IMR-90 (cell line): ENCODE results near the gene NUP210L. TPM values are rescaled to one million over a fixed set of nuclear protein-coding genes. Genes with fewer than 3 reads are reported as not detected.

Experiments
- ATAC-seq: fragments of 200-7000 bp; cut with Tn5 transposase; 2 replicates; pipeline ENCODE4 v1.9.1; 2020; ENCODE audit warnings: low read depth, mild to moderate bottlenecking, moderate library complexity
- BruUV-seq: library from RNA; stranded (reverse); fragments of 400-500 nt; replicated peaks from 2 replicates; lab custom pipeline; 2021; lab: Mats Ljungman, UMichigan
- CTCF ChIA-PET: fragments of 300-600 bp; formaldehyde crosslinking; extraction: SDS; loops from one replicate; lab custom pipeline; 2021; ENCODE audit warnings: antibody characterized with exemption; lab: Yijun Ruan, JAX
- POLR2A ChIA-PET: fragments of 300-600 bp; sonication (Branson Sonifier 250); formaldehyde crosslinking; loops from one replicate; lab custom pipeline; 2022; ENCODE audit warnings: antibody characterized with exemption; ENCODE audit not compliant: unreplicated experiment; lab: Charles Lee
- DNase-seq: peaks from one replicate; pipeline ENCODE4 v3.0.0; 2013
- H2AFZ ChIP-seq: replicated peaks from 2 replicates; pipeline ENCODE3; 2013; ENCODE audit warnings: low read length, mild to moderate bottlenecking; ENCODE audit not compliant: poor library complexity
- H2AK5ac ChIP-seq: 2 replicates; pipeline ENCODE4 v1.6.1; 2013; ENCODE audit warnings: low read depth, low read length, inconsistent platforms
- H2AK9ac ChIP-seq: replicated peaks from 2 replicates; pipeline ENCODE3; 2013; ENCODE audit warnings: mild to moderate bottlenecking, low read depth, low read length, moderate library complexity; ENCODE audit not compliant: poor library complexity
- H2BK120ac ChIP-seq: 2 replicates; pipeline ENCODE4 v1.6.1; 2013; ENCODE audit warnings: low read depth, low read length, inconsistent platforms
- H2BK15ac ChIP-seq: 3 replicates; pipeline ENCODE4 v1.6.1; 2013; ENCODE audit warnings: low read depth, low read length, inconsistent platforms
- H2BK20ac ChIP-seq: 2 replicates; pipeline ENCODE4 v1.6.1; 2013; ENCODE audit warnings: low read depth, mild to moderate bottlenecking, inconsistent platforms, low read length, moderate library complexity
- H2BK5ac ChIP-seq: 2 replicates; pipeline ENCODE4 v1.6.1; 2013; ENCODE audit warnings: mild to moderate bottlenecking, low read depth, low read length, inconsistent platforms; ENCODE audit not compliant: poor library complexity, severe bottlenecking
- H3K14ac ChIP-seq: replicated peaks from 2 replicates; pipeline ENCODE4 v1.6.1; 2013; ENCODE audit warnings: low read depth, low read length, inconsistent platforms
- H3K18ac ChIP-seq: 2 replicates; pipeline ENCODE4 v1.6.1; 2013; ENCODE audit warnings: low read depth, low read length, control low read depth
- H3K23ac ChIP-seq: 2 replicates; pipeline ENCODE4 v1.6.1; 2013; ENCODE audit warnings: low read depth, low read length, inconsistent platforms
- H3K27ac ChIP-seq: 2 replicates; pipeline ENCODE4 v1.5.1; 2013; ENCODE audit warnings: mild to moderate bottlenecking, control low read depth, low read length; ENCODE audit not compliant: insufficient read depth
- H3K27me3 ChIP-seq: 2 replicates; pipeline ENCODE4 v1.6.1; 2013; ENCODE audit warnings: low read length; ENCODE audit not compliant: control insufficient read depth, insufficient read depth
- H3K36me3 ChIP-seq: 2 replicates; pipeline ENCODE4 v1.6.1; 2013; ENCODE audit warnings: low read length, mixed read lengths; ENCODE audit not compliant: control insufficient read depth, insufficient read depth
- H3K4ac ChIP-seq: 2 replicates; pipeline ENCODE4 v1.6.1; 2013; ENCODE audit warnings: low read depth, low read length, inconsistent platforms
- H3K4me1 ChIP-seq: 2 replicates; pipeline ENCODE4 v1.6.1; 2013; ENCODE audit warnings: low read length, mixed read lengths; ENCODE audit not compliant: control insufficient read depth, insufficient read depth
- H3K4me2 ChIP-seq: 2 replicates; pipeline ENCODE4 v1.6.1; 2013; ENCODE audit warnings: low read depth, mild to moderate bottlenecking, control low read depth, low read length, moderate library complexity
- H3K4me3 ChIP-seq: 2 replicates; pipeline ENCODE4 v1.5.1; 2013; ENCODE audit warnings: low read depth, mild to moderate bottlenecking, control low read depth, low read length, moderate library complexity; ENCODE audit not compliant: insufficient read depth
- H3K56ac ChIP-seq: 2 replicates; pipeline ENCODE4 v1.6.1; 2013; ENCODE audit warnings: low read length, inconsistent platforms; ENCODE audit not compliant: insufficient read depth; ENCODE audit errors: extremely low read depth
- H3K79me1 ChIP-seq, 2 experiments: 2 replicates each; pipeline ENCODE4 v1.6.1; 2013; ENCODE audit warnings: low read length in 2 of 2, inconsistent platforms in 1 of 2, low read depth in 1 of 2
- H3K9ac ChIP-seq: 2 replicates; pipeline ENCODE4 v1.6.1; 2013; ENCODE audit warnings: low read depth, low read length, control low read depth
- H3K9me1 ChIP-seq: 2 replicates; pipeline ENCODE4 v1.6.1; 2013; ENCODE audit warnings: low read length, inconsistent platforms; ENCODE audit not compliant: insufficient read depth
- H3K9me3 ChIP-seq: 2 replicates; pipeline ENCODE4 v1.6.1; 2013; ENCODE audit warnings: low read length; ENCODE audit not compliant: control insufficient read depth, insufficient read depth
- H4K20me1 ChIP-seq: 2 replicates; pipeline ENCODE4 v1.6.1; 2013; ENCODE audit warnings: low read length, inconsistent platforms; ENCODE audit not compliant: insufficient read depth
- H4K5ac ChIP-seq: 2 replicates; pipeline ENCODE4 v1.6.1; 2013; ENCODE audit warnings: mild to moderate bottlenecking, low read depth, low read length, control low read depth
- H4K8ac ChIP-seq, 2 experiments: 2 replicates each; pipeline ENCODE4 v1.6.1; 2013; ENCODE audit warnings: low read depth in 2 of 2, low read length in 2 of 2, control low read depth in 1 of 2, inconsistent platforms in 1 of 2
- H4K91ac ChIP-seq: 2 replicates; pipeline ENCODE4 v1.6.1; 2013; ENCODE audit warnings: low read depth, low read length, inconsistent platforms; ENCODE audit not compliant: insufficient read depth
- BHLHE40 ChIP-seq: fragments of 150-350 bp; IDR thresholded peaks from 2 replicates; pipeline ENCODE4 v1.6.1; 2016; ENCODE audit warnings: mild to moderate bottlenecking, low read depth, low read length
- CEBPB ChIP-seq: IDR thresholded peaks from 2 replicates; pipeline ENCODE4 v1.6.1; 2012; ENCODE audit warnings: low read depth, low read length, improper control_type of control experiment
- CHD1 ChIP-seq: IDR thresholded peaks from 2 replicates; pipeline ENCODE4 v1.6.1; 2012; ENCODE audit warnings: low read depth, low read length, improper control_type of control experiment
- FOS ChIP-seq: fragments of 150-350 bp; IDR thresholded peaks from 2 replicates; pipeline ENCODE4 v1.6.1; 2016; ENCODE audit warnings: low read depth, low read length
- MAFK ChIP-seq: IDR thresholded peaks from 2 replicates; pipeline ENCODE4 v1.6.1; 2012; ENCODE audit warnings: low read depth, low read length, improper control_type of control experiment
- MAZ ChIP-seq: IDR thresholded peaks from 2 replicates; pipeline ENCODE4 v1.6.1; 2012; ENCODE audit warnings: low read depth, mild to moderate bottlenecking, low read length, improper control_type of control experiment, moderate library complexity, borderline replicate concordance
- MXI1 ChIP-seq: IDR thresholded peaks from 2 replicates; pipeline ENCODE4 v1.6.1; 2012; ENCODE audit warnings: low read depth, mild to moderate bottlenecking, low read length, moderate library complexity, borderline replicate concordance
- NFE2L2 ChIP-seq: fragments of 150-350 bp; IDR thresholded peaks from 2 replicates; pipeline ENCODE4 v1.6.1; 2016; ENCODE audit warnings: low read depth, mild to moderate bottlenecking, low read length
- RAD21 ChIP-seq: IDR thresholded peaks from 2 replicates; pipeline ENCODE4 v1.6.1; 2012; ENCODE audit warnings: low read length, improper control_type of control experiment
- RCOR1 ChIP-seq: IDR thresholded peaks from 2 replicates; pipeline ENCODE4 v1.6.1; 2012; ENCODE audit warnings: mild to moderate bottlenecking, low read length, improper control_type of control experiment; ENCODE audit not compliant: insufficient replicate concordance
- RFX5 ChIP-seq: IDR thresholded peaks from 2 replicates; pipeline ENCODE4 v1.8.0; 2012; ENCODE audit warnings: low read depth, mild to moderate bottlenecking, low read length, moderate library complexity
- WGBS, 2 experiments: methylation state at CpG; one replicate each; pipeline versions ENCODE4 v1.1.5 to v1.1.7; 2013; ENCODE audit warnings: missing lambda C conversion rate in 2 of 2; ENCODE audit not compliant: insufficient read length in 1 of 2; ENCODE audit errors: extremely low coverage in 2 of 2; 5-methylcytosine and 5-hydroxymethylcytosine counted together
- dilution Hi-C: fragments of 300-500 bp; cut with HindIII; formaldehyde crosslinking; loops from one replicate; pipeline ENCODE4 v1.14.3; 2018; ENCODE audit warnings: low sequenced_read_pairs; ENCODE audit not compliant: unreplicated experiment
- in situ Hi-C: fragments of 300-500 bp; cut with MboI; formaldehyde crosslinking; loops from 3 replicates; pipeline ENCODE4 v1.14.3; 2019; ENCODE audit warnings: low sequenced_read_pairs, inconsistent platforms, mixed read lengths
- intact Hi-C: fragments of 100-400 bp; cut with micrococcal nuclease; formaldehyde crosslinking; loops from 2 replicates; pipeline ENCODE4 v1.10.0; 2022
- polyA plus RNA-seq, 3 experiments: library from polyadenylated mRNA; depleted of rRNA; stranded (reverse); fragments of >200 nt; gene quantifications; 2 replicates each; pipeline ENCODE4 v1.2.3, GENCODE V29; 2012; ENCODE audit warnings: low replicate concordance in 1 of 3
- total RNA-seq: library from RNA; depleted of rRNA; stranded (reverse); fragments of >200 nt; gene quantifications from 2 replicates; pipeline ENCODE4 v1.2.3, GENCODE V29; 2012
- TF ChIP-seq, protein P1 (sequence below): fragments of 150-350 bp; IDR thresholded peaks from 2 replicates; pipeline ENCODE4 v1.6.1; 2017; ENCODE audit warnings: mild to moderate bottlenecking, antibody characterized with exemption, low read length, low read depth
- TF ChIP-seq, protein P2 (sequence below): conservative IDR thresholded peaks from 2 replicates; pipeline ENCODE4 v1.5.1; 2012; ENCODE audit warnings: mild to moderate bottlenecking, low read depth, low read length, improper control_type of control experiment

Gene NUP210L
- total and polyA plus RNA-seq, 2 of the 4 experiments (the other 2 are of a cell fraction): under 0.01 to 0.02 TPM

GRCh38 chr1:154087574-154087973 is 67.3 kb downstream of the NUP210L start:
- DNase-seq: no peak
- H2BK120ac ChIP-seq: no peak overlapping the region
- dilution Hi-C loops: no loop called here
- H4K8ac ChIP-seq: no peak overlapping the region
- H3K23ac ChIP-seq: no peak overlapping the region
- no peak overlapping the region for H3K4me3 ChIP-seq
- no peak overlapping the region for H3K27ac ChIP-seq
- no peak overlapping the region for H2AFZ ChIP-seq
- H3K9me3 ChIP-seq: no peaks in the 10 kb centered on the region; the same call in 1 of the 2 replicates
- H3K36me3 ChIP-seq: no peaks in the 10 kb centered on the region
- no peak overlapping the region for H3K56ac ChIP-seq
- no peak overlapping the region for H2AK9ac ChIP-seq
- H4K91ac ChIP-seq: no peak overlapping the region
- no peaks in the 10 kb centered on the region for H4K20me1 ChIP-seq
- no TSS peak for BruUV-seq
- intact Hi-C loops: no loop called here
- no peak for ATAC-seq
- H3K18ac ChIP-seq: no peak overlapping the region
- no peak overlapping the region for H2AK5ac ChIP-seq
- no peaks in the 10 kb centered on the region for H3K9me1 ChIP-seq
- H3K27me3 ChIP-seq: no peaks in the 10 kb centered on the region; the same call in 1 of the 2 replicates
- POLR2A ChIA-PET: no interaction called here
- no peak overlapping the region for H3K4ac ChIP-seq
- WGBS, 2 experiments: no CpG with 5 or more reads among the region's 2 CpGs
- no peaks in the 10 kb centered on the region for H3K4me1 ChIP-seq
- TF ChIP-seq CHD1: no peak
- no peak for TF ChIP-seq RFX5
- TF ChIP-seq, protein P1, sequence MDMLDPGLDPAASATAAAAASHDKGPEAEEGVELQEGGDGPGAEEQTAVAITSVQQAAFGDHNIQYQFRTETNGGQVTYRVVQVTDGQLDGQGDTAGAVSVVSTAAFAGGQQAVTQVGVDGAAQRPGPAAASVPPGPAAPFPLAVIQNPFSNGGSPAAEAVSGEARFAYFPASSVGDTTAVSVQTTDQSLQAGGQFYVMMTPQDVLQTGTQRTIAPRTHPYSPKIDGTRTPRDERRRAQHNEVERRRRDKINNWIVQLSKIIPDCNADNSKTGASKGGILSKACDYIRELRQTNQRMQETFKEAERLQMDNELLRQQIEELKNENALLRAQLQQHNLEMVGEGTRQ: no peak
- TF ChIP-seq FOS: no peak
- TF ChIP-seq BHLHE40: no peak
- TF ChIP-seq RAD21: no peak
- no peak for TF ChIP-seq NFE2L2
- TF ChIP-seq, protein P2, sequence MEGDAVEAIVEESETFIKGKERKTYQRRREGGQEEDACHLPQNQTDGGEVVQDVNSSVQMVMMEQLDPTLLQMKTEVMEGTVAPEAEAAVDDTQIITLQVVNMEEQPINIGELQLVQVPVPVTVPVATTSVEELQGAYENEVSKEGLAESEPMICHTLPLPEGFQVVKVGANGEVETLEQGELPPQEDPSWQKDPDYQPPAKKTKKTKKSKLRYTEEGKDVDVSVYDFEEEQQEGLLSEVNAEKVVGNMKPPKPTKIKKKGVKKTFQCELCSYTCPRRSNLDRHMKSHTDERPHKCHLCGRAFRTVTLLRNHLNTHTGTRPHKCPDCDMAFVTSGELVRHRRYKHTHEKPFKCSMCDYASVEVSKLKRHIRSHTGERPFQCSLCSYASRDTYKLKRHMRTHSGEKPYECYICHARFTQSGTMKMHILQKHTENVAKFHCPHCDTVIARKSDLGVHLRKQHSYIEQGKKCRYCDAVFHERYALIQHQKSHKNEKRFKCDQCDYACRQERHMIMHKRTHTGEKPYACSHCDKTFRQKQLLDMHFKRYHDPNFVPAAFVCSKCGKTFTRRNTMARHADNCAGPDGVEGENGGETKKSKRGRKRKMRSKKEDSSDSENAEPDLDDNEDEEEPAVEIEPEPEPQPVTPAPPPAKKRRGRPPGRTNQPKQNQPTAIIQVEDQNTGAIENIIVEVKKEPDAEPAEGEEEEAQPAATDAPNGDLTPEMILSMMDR: no peak
- TF ChIP-seq RCOR1: no peak
- TF ChIP-seq MAFK: no peak
- no peak for TF ChIP-seq MXI1
- TF ChIP-seq CEBPB: no peak
- no peak for TF ChIP-seq MAZ
- no peak overlapping the region for H3K14ac ChIP-seq
- H3K79me1 ChIP-seq: no peaks in the 10 kb centered on the region
- no peak overlapping the region for H3K4me2 ChIP-seq
- H2BK5ac ChIP-seq: no peak overlapping the region
- H4K5ac ChIP-seq: no peak overlapping the region
- in situ Hi-C loops: no loop called here
- CTCF ChIA-PET: interaction anchor here (0.6 kb wide), 1 partner anchor 445 kb away, joined by 6 read pairs; no protein-coding TSS in a partner anchor
- no peak overlapping the region for H2BK15ac ChIP-seq
- no peak overlapping the region for H2BK20ac ChIP-seq
- no peak overlapping the region for H3K9ac ChIP-seq
